Mucosa of gallbladder (tissue), 1 donor: ENCODE measurements around the gene SUN5. TPM values are rescaled to one million over a fixed set of nuclear protein-coding genes. Genes with fewer than 3 reads are reported as not detected.

Experiments used
- DNase-seq: peaks from one replicate; pipeline ENCODE4 v3.0.0-alpha.2; 2020; ENCODE audit warnings: low spot score
- total RNA-seq: library from RNA; stranded (reverse); gene quantifications from one replicate; pipeline ENCODE4 v1.2.1, GENCODE V29; 2021
- donor health status: DM: no; HTN: no; CAD: no.

SUN5 gene
- total RNA-seq, 1 donor from 2014 or later: not detected

DNA sequence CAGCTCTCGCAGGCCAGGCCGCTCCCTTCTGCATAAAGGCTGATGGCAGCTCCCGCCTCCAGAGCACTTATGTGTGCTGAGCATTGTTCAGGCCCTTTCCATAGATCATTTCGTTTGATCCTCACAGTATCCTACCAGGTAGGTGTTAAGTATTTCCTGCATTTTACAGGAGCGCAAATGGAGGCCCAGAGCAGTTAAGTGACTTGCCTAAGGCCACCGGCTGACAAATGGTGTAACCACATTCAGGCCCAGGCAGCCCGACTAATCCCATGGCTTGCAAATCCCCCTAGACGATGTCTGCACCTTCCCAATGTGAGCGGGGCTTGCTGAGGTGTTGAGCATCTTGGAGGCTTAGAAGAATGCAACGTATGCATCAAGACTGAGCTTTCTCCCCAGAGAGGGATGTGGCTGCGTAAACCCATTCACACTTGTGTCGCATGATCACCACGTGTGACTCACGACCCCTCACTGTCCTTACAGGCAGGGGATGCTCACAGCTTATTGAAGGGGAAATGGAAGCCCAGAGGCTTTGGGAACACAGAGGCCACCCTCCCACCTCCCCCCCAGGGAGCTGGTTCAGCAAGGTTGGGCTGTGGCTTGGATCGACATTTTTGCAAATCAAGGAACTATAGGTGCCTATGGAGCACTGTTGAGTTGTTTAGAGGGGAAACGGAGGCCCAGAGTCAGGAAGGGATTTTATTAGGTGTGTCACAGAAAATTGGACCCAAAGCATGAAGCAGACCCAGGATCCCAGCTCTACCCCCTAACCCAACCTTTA, 10.3 kb upstream of the SUN5 start:
- DNase-seq: no peak

DNA sequence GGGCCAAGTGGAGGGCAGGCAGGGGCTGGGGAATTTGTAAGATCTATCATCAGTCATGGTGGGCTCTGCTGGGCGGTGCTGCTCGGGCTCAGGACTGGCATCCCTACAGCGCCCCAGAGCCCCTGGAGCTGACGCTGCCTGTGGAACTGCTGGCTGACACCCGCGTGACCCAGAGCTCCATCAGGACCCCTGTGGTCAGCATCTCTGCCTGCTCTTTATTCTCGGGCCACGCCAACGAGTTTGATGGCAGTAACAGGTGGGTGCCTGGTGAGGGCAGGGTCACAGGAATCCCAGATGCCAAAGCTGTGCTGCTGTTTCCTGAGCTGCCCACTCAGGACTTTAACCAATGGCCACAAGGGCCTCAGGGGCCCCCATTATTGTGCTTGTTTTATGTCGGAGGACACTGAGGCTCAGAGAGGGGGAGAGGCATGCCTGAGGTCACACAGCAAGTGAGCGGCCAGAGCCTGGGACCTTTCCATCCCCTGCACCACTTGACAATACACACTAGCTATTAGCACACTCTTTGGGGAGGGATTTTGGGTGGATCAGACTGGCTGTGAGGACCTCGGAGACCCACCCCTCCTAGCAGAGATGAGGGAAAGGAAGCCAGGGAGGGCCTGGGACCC, 9.6 kb upstream of the SUN5 start:
- no peak for DNase-seq

DNA sequence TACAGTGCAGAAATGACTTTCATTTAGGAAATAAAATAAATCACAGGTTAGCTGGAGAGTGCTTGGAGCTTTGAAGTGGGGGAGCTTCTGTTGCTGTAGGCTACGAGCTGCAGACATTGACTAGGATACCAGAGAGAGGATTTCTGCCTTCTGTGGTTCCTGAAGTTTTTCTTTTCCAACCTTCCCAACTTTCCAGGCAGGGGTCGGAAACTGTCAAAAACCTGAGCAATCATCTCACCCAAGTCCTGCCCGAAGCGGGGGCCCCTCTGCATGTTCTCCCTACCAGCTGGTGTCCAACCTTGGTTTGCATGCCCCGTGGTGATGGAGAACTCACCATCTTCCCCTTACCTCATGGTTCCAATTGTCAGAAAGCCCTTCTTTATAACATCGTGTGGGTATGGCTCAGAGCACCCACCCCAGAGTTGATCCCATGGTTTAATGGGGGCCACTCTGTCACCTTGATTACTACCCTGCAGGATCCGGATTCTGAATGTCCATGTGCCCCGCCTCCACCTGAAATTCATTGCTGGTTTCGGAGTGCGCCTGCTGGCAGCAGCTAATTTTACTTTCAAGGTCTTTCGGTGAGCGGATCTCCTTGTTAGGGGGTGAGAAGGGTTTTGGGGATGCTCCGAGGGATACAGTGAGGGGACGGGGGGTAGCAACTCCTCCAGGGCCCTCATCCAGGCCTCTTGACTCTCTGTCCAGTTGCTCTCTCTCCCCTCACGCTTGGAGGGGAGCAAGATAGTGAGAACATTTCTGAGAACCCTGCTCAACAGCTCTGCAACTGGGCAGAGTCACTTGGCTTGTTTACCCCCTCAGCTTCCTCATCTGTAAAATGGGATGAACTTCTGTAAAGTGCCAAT, 8.3 kb upstream of the SUN5 start:
- no peak for DNase-seq

DNA sequence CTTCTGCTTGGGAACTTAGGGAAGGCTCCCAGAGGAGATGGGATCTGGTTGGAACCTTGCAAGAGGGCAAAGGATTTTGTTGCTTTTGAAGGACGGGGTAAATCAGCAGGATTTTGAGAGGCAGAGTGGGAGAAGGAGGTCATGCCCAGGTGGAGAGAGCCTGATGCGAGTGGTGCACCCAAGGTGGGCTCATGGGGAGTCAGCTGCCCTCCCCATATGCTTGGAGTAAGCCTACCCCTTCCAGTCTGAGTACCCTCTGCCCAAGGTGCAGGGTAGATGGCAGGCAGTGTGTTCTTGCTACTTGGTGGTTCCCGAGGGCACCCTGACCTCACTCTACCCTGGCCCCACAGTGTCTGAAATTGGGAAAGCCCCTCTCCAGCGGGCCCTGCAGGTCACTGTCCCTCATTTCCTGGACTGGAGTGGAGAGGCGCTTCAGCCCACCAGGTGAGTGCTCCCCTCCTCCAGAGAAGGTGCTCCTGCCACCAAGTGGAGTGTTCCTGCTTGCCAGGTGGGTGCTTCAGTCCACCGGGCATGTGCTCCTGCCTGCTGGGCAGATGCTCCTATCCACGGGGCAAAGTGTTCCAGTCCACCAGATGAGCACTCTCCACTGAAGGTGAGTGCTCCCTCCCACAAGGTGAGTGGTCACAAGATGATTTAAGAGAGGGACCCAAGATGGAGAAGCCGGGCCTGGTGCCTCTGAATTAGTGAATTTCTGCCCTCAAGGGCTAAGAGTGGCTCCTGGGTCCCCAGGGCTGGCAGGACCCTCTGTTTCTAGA, 6.6 kb upstream of the SUN5 start:
- DNase-seq: no peak

DNA sequence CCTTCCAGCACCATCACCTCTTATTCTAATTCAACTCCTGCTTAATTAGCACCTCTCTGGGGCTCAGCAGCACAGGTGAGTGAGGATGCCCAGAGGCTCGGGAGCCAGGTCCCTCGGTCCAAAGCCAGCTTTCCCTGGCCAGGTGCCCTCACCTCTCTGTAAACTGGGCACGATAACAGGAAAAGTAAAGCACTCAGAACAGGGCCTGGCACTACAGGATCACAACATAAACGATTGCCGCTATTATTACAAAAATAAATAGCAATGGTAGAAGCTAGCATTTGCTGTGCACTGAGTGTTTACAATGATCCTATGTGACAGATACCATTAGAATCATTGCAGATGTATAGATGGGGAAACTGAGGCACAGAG, 5.9 kb upstream of the SUN5 start:
- DNase-seq: no peak

DNA sequence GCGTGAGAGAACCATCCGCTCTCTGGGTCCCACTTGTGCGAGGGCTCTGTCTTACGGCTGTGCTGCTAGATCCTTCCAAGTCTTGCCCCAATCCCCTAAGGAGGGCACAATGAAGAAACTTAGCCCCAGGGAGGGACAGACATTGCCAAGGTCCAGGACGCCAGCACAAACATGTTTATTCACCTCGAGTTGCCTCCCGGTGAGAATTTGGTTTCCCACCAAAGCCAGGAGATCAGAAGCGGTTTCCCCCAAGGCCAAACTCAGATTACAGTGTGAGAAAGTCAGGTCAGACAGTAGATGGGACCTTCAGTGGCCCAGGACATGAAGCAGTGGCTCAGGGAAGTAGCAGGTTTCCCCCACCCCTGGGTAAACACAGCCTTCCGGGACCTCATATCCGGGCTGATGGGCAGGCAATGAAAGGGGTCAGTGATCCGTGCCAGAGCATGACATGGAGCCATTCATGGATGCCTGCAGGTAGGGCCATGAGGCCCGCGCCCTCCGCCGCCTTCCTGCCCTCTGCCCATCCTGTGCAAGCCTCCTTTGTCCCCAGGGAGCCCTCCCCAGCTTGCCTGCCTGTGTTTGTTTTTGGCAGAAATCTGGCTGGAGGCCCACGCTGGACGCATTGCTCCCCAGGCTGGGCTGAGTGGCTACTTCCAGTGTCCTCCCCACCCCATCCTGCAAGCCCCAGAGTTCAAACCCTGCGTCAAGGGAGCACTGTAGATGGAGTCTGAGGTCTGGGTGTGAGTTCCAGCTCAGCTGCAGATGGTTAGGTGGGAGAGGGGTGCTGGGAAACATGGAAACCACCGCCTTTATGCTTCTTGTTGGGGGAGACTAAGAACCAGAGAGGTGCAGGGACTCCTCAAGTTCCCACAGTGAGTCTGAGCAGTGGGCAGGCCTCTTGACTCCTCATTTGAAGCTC, 5.2 kb upstream of the SUN5 start:
- no peak for DNase-seq

DNA sequence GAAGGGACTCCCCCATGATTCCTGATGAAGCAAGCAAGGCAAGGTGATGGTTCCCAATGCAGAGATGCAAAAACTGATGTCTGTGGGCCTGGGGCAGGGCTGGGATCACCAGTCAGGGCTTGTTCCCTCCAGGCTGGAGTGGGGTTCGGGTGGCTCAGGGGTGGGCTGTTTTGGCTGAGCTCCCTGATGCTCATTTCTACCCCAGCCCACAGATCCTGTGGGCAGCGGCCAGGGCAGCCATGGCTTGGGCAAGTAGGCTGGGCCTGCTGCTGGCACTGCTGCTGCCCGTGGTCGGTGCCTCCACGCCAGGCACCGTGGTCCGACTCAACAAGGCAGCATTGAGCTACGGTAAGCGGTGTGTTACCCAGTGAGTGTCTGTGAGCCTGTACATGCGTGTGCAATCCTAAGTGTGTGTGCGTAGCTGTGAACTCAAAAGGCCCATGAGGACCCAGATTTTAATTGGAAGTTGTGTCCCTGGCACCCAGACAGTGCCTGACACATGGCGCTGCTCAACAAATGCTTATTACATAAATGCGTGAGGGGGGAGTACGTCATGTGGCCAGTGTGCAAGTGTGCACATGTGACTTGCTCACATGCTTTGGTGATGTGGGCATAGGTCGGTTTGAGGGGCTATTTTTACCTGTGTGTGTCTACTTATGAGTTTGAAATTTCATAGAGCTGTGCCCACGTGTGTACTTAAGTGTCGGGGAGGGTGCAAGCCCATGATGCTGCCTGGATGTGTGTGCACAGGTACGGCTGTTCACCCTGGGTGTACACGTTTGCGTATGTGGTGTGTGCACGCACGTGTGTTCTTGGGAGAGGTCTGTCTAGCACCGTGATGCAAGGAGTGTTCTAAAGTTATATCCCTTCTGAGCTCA, 4.3 kb upstream of the SUN5 start:
- DNase-seq: no peak

DNA sequence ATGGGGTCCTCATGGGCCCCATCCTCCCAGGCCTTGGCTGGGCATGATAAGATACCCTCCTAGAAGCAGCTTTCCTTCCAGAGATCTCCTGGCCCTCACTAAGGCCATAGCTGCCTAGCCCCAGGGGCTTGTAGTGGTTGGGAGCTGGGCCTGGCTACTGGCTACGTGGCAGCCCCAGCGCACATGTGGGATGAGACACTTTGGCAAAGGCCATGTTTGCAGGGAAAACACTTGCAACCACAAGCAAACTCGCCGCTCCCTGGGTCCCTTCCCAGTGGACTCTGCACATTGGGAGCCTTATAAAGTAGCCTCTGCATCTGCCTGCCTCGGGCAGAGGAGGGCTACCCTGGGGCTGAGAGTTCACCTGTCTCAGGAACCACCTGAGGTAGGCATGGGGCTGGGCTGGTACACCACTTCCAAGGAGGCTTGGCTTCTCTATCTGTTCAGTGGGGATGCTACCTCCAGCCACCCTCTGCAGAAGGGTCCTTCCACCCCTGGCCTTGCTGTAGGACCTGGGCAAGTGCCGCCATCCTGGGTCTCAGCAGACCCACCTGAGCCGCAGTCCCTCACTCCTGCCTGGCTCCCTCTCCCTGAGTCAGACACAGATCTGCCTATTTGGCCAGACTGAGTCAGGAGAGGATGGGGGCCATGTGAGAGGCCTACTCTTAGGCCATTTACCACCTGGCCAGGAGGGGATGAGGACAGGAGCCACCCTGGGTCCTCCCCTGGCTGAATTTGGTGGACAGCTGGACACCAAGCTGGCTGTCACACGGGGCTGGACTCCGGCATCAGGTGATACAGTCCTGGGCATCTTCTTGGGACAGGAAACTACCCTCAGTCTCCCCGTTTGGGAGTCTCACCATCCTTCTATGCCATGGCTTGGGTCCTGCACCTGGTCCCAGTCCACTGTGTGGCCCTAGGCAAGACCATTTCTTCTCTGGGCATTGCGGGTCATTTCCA, 3.4 kb upstream of the SUN5 start, which contains the start of gene BPIFB2:
Gene BPIFB2, plus strand, starts transcription at position 329 of the 960 bp plus-strand sequence. CDS start 871 bp downstream, outside the sequence.
- DNase-seq: no peak

DNA sequence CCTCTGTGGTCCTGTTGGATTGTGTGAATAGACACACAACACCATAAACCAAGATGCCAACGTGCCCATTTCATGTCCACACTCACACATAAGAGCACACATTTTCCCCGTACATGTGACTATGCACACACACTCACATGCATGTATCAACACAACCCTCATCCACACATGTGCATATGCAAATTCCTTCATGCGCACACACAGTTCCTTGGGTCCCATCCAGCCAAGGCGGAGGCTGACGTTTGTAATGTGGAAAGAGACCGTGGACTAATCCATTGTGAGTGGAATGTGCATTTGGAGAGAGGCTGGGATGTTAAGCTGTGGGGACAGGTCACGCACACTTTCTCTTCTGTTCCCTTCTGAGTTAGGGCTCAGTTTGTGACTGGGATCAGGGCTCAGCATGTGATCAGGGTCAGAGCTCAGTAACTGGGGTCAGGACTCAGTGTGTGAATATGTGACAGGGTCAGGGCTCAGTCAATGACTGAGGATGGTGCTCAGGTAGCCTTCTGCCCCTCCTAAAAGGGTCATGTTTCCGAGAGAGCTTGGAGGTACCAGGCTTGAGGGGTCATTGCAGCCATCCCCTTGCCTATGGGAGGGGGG, 2.6 kb upstream of the SUN5 start:
- DNase-seq: no peak

DNA sequence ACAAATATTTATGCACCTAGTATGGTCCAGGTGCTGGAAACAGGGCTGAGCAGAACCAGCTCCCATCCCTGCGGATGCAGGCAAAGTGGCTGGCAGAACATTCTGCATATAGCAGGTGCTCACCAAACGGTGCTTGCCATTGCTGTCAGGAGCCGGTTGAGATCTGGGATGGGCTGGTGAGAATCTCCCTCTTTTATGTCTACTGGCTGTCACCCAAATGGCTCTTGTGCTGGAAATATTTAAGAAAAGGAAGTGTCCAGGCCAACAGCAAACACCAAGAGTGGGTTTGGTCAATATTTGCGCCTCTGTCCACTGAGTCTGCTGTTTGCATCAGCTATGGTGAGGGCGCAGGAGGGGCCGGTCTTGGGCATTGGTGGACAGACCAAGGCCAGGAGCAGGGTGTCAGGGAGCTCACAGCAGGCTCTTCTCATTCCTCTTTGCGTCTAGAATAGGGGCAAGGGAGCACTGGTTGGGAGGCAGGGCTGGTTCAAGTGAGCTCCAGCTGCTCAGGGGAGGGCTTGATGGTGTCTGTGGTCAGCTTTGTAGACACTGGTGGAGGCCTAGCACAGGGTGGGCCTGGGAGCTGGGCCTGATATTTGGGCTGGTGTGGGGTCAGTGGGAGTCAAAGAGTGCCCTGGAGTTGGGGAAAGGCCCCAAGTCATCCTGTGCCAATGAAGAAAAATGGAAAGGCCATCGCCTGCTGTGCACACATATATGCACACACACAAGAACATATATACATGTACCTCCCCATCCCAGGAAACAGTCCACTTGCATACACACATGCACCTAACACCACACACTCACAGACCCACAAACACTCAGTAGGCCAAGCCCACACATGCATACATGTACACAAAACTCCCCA, 1.9 kb upstream of the SUN5 start:
- DNase-seq: no peak

DNA sequence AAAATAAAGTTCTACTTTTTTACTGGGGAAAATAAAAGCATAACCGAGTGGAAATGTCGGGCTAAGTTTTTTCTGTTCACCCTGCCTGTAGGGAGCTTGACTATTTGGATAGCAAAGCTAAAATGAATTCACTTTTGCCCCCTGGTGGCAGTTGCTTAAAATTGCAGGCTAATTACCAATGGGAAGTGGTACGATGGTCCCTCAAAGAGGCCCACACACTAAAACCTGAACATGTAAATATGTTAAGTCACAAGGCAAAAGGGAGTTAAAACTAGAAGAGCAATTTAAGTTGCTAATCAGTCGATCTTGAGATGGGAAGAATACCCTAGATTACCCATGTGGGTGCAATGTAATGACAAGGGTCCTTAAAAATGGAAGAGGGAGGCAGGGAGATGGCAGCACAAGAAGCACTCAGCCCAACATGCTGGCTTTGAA, 916 bp upstream of the SUN5 start:
- DNase-seq: no peak

DNA sequence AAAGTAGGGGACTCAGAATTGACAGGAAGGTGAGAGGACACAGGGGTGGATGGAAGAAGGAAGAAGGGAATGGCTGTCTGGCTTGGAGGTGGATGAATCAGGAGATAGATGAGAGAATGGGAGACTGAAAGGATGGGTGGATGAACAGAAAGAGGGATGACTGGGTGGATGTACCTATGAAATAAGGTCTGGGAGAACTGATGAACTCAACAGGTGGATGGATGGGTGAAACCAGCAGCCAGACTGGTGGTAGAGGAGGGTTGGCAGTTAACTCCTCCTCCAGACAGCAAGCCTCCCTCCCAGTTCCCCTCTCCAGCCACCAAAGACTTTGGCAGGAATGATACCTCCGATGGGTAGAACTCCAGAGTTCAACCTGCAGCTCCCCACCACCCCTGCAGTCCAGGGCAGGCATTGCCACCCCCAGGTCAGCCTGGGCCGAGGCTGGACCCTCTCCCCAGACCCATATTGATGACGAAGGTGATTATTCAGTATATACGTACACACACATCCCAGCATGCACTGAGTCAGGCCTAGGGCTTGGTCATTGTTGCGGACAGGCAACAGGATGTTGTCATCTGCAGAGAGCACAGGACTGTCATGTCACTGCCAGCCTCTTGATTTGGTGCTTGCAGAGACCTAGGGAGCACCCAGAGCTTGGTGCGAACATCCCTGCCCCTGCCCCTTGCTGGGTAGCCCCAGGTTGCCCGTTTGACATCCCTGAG, 2.0 kb downstream of the SUN5 start:
- no peak for DNase-seq

DNA sequence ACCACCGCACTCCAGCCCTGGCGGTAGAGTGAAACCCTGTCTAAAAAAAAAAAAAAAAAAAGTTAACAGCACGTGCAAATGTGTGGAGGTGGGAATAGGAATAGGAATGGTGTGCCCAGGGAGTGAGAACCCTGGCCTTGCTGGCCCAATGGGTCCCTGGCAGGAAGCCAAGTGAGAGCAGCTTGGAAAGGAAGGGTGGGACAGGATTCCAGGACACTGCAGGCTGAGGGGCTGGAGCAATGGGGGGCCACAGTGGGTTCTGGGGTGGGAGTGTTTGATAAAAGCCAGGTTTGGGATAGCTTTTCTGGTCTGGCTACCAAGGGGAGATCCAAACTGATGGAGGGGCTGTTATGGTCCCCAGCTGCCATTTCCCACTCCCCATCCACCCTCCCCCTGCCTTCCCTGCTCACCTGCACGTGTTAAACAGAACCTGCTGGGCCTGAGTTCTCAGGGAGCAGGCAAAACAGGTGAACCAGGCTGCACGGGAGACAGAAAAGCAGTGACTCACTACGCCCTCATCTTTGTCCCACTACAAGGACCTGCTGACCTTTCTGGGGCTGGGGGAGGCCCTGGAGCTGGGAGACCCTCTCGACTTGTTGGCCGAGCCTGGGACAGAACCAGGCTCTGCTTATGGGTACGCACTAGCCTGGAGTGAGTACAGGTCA, 3.3 kb downstream of the SUN5 start:
- no peak for DNase-seq

DNA sequence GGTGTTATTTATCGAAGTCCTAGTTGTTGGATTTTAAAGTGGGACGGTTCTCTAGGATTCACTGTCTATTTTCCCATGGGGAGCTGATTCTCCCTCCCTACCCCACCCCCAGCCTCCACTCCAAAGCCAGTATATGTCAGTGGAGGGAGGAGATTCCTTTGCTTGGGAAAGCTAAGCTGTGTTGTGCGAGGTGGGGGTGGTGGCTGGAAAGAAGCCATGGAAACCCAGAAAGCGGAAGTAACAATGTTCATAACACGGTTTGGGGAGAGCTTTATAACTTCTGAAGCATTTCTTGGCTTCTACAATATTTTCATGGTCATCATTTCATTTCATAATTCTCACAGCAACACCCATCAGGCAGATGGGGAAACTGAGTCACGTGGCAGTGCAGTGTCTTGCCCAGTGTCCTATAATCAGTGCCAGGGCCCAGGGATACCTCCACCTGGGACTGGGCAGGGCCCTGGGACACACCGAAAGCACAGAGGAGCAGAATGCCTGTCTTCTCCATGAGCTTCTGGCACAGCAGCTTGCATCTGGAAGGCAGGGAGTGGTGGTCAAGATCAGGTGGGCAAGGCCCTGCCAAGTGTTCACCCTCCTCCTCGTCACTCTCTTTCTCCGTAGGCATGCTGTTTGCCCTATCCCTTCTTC, 4.5 kb downstream of the SUN5 start:
- DNase-seq: no peak

DNA sequence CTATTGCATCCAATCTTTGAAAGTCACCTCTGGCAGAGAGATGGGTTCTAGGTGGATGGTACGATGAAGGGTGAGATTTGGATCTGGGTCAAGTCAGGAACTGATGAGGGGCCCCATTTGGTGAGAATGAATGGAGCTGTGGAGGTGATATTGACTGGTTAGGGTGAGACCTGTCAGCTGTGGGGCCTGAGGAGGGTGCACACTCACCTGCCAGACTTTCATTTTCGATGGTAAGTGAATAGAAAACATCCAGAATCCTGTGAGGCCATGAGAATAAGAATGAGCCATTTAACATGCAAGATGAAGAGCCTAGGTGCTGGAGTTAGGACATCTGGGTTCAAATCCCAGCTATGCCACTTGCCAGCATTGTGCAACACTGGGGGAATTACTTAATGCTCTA, 6.8 kb downstream of the SUN5 start:
- no peak for DNase-seq
